K562 (cell line): ENCODE data around the gene CEP70. TPM values are rescaled to one million over a fixed set of nuclear protein-coding genes. Genes with fewer than 3 reads are reported as not detected.

Source experiments
- BHLHE40 ChIP-seq: IDR thresholded peaks from 2 replicates; pipeline ENCODE4 v1.6.1; 2011; ENCODE audit warnings: low read length, improper control_type of control experiment
- ELF1 ChIP-seq: fragments of 200-800 bp; sonication (Bioruptor generic); IDR thresholded peaks from 2 replicates; pipeline ENCODE4 v1.6.1; 2016; ENCODE audit warnings: missing genetic modification characterization, missing compliant biosample characterization
- FOXP1 ChIP-seq: sonication (generic); formaldehyde crosslinking; IDR thresholded peaks from 2 replicates; pipeline ENCODE4 v1.8.0; 2022; ENCODE audit warnings: mild to moderate bottlenecking, missing genetic modification reagents
- HDAC2 ChIP-seq: fragments of 450-650 bp; IDR thresholded peaks from 2 replicates; pipeline ENCODE4 v1.6.1; 2016; ENCODE audit warnings: mild to moderate bottlenecking
- MEIS2 ChIP-seq: fragments of 450-650 bp; IDR thresholded peaks from 2 replicates; pipeline ENCODE4 v1.6.1; 2014; ENCODE audit warnings: mild to moderate bottlenecking; ENCODE audit not compliant: partially characterized antibody
- PHTF2 ChIP-seq: fragments of 250-450 bp; sonication (Bioruptor Pico); IDR thresholded peaks from 2 replicates; pipeline ENCODE4 v1.5.0; 2021; ENCODE audit warnings: mild to moderate bottlenecking
- POLR2B ChIP-seq: fragments of 450-650 bp; IDR thresholded peaks from 2 replicates; pipeline ENCODE4 v1.6.1; 2018; ENCODE audit warnings: low read depth; ENCODE audit not compliant: partially characterized antibody
- TEAD4 ChIP-seq, 2 experiments: sonication (generic) in 1 of 2; formaldehyde crosslinking in 1 of 2; IDR thresholded peaks; 2 replicates each; pipeline versions ENCODE4 v1.6.1 to v1.8.0; 2012 to 2022; ENCODE audit warnings: borderline replicate concordance in 1 of 2, inconsistent platforms in 1 of 2, low read length in 1 of 2, mild to moderate bottlenecking in 1 of 2, missing genetic modification reagents in 1 of 2
- ZFP36 ChIP-seq: fragments of 150-350 bp; IDR thresholded peaks from 2 replicates; pipeline ENCODE4 v1.6.1; 2018; ENCODE audit warnings: low read length, low read depth; ENCODE audit not compliant: partially characterized antibody
- ZNF644 ChIP-seq: fragments of 200-800 bp; sonication (Bioruptor generic); IDR thresholded peaks from 2 replicates; pipeline ENCODE4 v1.6.1; 2016; ENCODE audit warnings: low read depth, missing genetic modification characterization, missing compliant biosample characterization
- polyA plus RNA-seq, 8 experiments: library from polyadenylated mRNA; depleted of rRNA in 4 of 8; stranded (reverse) in 5 of 8; unstranded in 3 of 8; fragments of >200 nt; fragmentation: Nextera tagmentation in 2 of 8; fragmentation: Illumina TruSeq in 1 of 8; extraction: Ambion mirVana in 2 of 8; extraction: Trizol in 1 of 8; gene quantifications; 2 replicates each; pipeline versions ENCODE4 v1.2.1 to v1.2.3, GENCODE V29; 2011 to 2014; ENCODE audit warnings: inconsistent platforms in 1 of 8, missing spikeins in 1 of 8
- total RNA-seq, 7 experiments: library from RNA; depleted of rRNA in 6 of 7; stranded (reverse); fragments of >200 nt in 6 of 7; fragmentation: Illumina TruSeq in 2 of 7; extraction: Trizol in 2 of 7; gene quantifications; 2 replicates each; pipeline versions ENCODE4 v1.2.1 to v1.2.3, GENCODE V29; 2011 to 2021; ENCODE audit warnings: low replicate concordance in 1 of 7
- TF ChIP-seq, protein P1 (sequence below): fragments of 250-450 bp; sonication (Bioruptor Pico); IDR thresholded peaks from 2 replicates; pipeline ENCODE4 v1.8.0; 2022; ENCODE audit warnings: moderate library complexity, mild to moderate bottlenecking, inconsistent platforms
- TF ChIP-seq, protein P2 (sequence below): fragments of 450-650 bp; IDR thresholded peaks from 2 replicates; pipeline ENCODE4 v1.6.1; 2016; ENCODE audit warnings: borderline replicate concordance
- TF ChIP-seq, protein P3 (sequence below), 2 experiments: fragments of 250-450 bp in 1 of 2; fragments of 450-650 bp in 1 of 2; sonication (Bioruptor Pico) in 1 of 2; IDR thresholded peaks; 2 replicates each; pipeline versions ENCODE4 v1.6.1 to v1.8.0; 2016 to 2021; ENCODE audit warnings: mild to moderate bottlenecking in 2 of 2, moderate library complexity in 2 of 2, missing compliant biosample characterization in 1 of 2, missing genetic modification characterization in 1 of 2
- TF ChIP-seq, protein P4 (sequence below): sonication (generic); formaldehyde crosslinking; IDR thresholded peaks from 2 replicates; pipeline ENCODE4 v1.8.1; 2023; ENCODE audit warnings: mild to moderate bottlenecking, missing genetic modification reagents, moderate library complexity
- TF ChIP-seq, protein P5 (sequence below): sonication (generic); formaldehyde crosslinking; IDR thresholded peaks from 2 replicates; pipeline ENCODE4 v1.9.0; 2022; ENCODE audit warnings: mild to moderate bottlenecking, missing genetic modification reagents
- TF ChIP-seq, protein P6 (sequence below): sonication (generic); formaldehyde crosslinking; IDR thresholded peaks from 2 replicates; pipeline ENCODE4 v1.8.0; 2022; ENCODE audit warnings: mild to moderate bottlenecking, missing genetic modification reagents

CEP70 gene
- total and polyA plus RNA-seq, 9 of the 15 experiments (the other 6 are each of a cell fraction or from before 2014, with no cell fraction given): 16.1 to 31.5 (median 23.4) TPM

DNA sequence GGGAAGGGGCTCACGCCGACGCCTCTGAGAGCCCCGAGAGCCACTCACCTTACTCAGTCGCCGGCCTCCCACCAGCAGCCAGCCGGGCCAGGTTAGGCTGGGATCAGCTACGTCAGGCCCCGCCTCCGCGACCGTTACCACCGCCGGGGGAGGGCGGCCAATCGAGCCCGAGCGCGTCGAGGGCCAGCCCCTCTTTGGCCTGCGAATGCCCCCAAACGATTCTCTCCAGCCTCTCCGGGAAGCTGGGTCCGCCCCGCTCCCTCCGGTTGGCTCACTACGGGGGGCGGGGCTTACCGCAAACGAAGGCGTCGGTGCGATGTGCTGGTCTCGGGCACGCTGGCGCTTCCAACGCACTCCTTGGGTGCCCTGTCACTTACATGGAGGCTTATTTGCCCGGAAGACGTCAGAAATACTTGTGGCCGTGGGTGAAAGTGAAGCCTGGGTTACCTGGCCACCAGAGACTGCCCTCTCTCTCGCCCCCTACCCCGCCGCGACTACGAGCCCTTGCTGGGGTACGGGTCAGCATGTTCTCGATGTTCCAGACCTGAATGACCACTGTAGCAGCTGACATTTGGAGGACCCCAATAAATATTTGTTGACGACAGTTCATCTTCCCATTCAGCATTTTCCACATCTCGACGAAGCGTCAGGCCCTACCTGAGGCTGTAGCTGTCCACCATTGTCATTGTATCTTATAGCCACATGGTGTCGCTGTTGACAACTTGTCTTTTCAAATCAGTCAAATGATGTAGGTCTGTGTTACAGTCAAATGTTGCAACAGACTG, at the start of gene CEP70 (continued):
- TF ChIP-seq, protein P1, sequence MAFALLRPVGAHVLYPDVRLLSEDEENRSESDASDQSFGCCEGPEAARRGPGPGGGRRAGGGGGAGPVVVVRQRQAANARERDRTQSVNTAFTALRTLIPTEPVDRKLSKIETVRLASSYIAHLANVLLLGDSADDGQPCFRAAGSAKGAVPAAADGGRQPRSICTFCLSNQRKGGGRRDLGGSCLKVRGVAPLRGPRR (CRISPR knock-in tag): no peak
- 0 out of 2 replicates have a peak, but pooled peaks have one; percentile 14 for TF ChIP-seq BHLHE40
- TF ChIP-seq, protein P2, sequence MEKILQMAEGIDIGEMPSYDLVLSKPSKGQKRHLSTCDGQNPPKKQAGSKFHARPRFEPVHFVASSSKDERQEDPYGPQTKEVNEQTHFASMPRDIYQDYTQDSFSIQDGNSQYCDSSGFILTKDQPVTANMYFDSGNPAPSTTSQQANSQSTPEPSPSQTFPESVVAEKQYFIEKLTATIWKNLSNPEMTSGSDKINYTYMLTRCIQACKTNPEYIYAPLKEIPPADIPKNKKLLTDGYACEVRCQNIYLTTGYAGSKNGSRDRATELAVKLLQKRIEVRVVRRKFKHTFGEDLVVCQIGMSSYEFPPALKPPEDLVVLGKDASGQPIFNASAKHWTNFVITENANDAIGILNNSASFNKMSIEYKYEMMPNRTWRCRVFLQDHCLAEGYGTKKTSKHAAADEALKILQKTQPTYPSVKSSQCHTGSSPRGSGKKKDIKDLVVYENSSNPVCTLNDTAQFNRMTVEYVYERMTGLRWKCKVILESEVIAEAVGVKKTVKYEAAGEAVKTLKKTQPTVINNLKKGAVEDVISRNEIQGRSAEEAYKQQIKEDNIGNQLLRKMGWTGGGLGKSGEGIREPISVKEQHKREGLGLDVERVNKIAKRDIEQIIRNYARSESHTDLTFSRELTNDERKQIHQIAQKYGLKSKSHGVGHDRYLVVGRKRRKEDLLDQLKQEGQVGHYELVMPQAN: peak; percentile 66; the same call in 1 of the 2 replicates
- TF ChIP-seq, protein P3, sequence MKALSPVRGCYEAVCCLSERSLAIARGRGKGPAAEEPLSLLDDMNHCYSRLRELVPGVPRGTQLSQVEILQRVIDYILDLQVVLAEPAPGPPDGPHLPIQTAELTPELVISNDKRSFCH (CRISPR knock-in tag; IDR thresholded peaks at IDR 0.05): no peak
- TF ChIP-seq, protein P3 (tag; IDR thresholded peaks at IDR 0.05): peak; percentile 64; the same call in 1 of the 2 replicates
- TF ChIP-seq, protein P4, sequence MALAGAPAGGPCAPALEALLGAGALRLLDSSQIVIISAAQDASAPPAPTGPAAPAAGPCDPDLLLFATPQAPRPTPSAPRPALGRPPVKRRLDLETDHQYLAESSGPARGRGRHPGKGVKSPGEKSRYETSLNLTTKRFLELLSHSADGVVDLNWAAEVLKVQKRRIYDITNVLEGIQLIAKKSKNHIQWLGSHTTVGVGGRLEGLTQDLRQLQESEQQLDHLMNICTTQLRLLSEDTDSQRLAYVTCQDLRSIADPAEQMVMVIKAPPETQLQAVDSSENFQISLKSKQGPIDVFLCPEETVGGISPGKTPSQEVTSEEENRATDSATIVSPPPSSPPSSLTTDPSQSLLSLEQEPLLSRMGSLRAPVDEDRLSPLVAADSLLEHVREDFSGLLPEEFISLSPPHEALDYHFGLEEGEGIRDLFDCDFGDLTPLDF: peak; percentile 79
- TF ChIP-seq ZNF644 (tag): no peak
- TF ChIP-seq, protein P5, sequence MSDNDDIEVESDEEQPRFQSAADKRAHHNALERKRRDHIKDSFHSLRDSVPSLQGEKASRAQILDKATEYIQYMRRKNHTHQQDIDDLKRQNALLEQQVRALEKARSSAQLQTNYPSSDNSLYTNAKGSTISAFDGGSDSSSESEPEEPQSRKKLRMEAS: peak; percentile 78
- peak; percentile 61 for TF ChIP-seq POLR2B
- TF ChIP-seq FOXP1: peak; percentile 20; the same call in 1 of the 2 replicates
- peak; percentile 49; the same call in 1 of the 2 replicates for TF ChIP-seq ELF1 (tag)
- TF ChIP-seq HDAC2: 0 out of 2 replicates have a peak, but pooled peaks have one; percentile 34
- TF ChIP-seq PHTF2: no peak
- peak; percentile 44 for TF ChIP-seq MEIS2
- TF ChIP-seq, protein P6, sequence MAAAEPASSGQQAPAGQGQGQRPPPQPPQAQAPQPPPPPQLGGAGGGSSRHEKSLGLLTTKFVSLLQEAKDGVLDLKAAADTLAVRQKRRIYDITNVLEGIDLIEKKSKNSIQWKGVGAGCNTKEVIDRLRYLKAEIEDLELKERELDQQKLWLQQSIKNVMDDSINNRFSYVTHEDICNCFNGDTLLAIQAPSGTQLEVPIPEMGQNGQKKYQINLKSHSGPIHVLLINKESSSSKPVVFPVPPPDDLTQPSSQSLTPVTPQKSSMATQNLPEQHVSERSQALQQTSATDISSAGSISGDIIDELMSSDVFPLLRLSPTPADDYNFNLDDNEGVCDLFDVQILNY (CRISPR knock-in tag): peak; percentile 69; the same call in 1 of the 2 replicates
- peak; percentile 16 for TF ChIP-seq ZFP36
- TF ChIP-seq TEAD4 (IDR thresholded peaks at IDR 0.05; ENCODE audit: low read length): peak; percentile 10; the same call in 1 of the 2 replicates
- no peak for TF ChIP-seq TEAD4 (CRISPR knock-in tag; IDR thresholded peaks at IDR 0.05; ENCODE audit: borderline replicate concordance)
